ENCODE data around the gene IPP. TPM values are rescaled to one million over a fixed set of nuclear protein-coding genes. Genes with fewer than 3 reads are reported as not detected.
"Not testable (repeated sequence)": the region's sequence is repeated elsewhere in the genome, so short reads cannot be mapped to it uniquely, and the experiment has no call there.

Gene IPP
- total RNA-seq, 1 experiment from 2014 or later: 25.4 TPM

DNA sequence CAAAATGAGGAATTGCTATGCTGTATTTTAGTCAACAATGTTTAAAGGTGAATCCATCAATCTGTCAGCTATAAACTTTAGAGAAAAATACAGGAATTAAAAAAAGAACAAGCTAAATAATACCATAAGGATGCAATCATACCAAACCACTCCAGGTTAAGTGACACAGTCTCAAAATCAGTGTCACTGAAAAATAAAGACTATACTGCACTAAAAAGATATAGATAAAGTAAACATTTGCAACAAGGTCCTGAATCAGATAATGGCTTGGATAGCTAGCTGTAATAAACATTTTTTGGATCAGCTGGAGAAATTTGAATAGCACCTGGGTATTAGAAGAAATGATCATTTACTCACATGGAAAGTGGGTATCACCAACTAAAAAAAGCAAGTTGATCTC lies 72.0 kb downstream of the IPP start:
- 0 out of 2 replicates have a peak, but pooled peaks cover 11% of the 10 kb centered on the region for H3K36me3 ChIP-seq (ENCODE audit: low read depth)
- no peaks in the 10 kb centered on the region for H3K9me2 ChIP-seq (ENCODE audit: insufficient read depth)
- intact Hi-C loops (cut with micrococcal nuclease; ENCODE audit: unreplicated experiment): no loop called here
- H3K4me2 ChIP-seq: no peak overlapping the region
- TF ChIP-seq, protein P1, sequence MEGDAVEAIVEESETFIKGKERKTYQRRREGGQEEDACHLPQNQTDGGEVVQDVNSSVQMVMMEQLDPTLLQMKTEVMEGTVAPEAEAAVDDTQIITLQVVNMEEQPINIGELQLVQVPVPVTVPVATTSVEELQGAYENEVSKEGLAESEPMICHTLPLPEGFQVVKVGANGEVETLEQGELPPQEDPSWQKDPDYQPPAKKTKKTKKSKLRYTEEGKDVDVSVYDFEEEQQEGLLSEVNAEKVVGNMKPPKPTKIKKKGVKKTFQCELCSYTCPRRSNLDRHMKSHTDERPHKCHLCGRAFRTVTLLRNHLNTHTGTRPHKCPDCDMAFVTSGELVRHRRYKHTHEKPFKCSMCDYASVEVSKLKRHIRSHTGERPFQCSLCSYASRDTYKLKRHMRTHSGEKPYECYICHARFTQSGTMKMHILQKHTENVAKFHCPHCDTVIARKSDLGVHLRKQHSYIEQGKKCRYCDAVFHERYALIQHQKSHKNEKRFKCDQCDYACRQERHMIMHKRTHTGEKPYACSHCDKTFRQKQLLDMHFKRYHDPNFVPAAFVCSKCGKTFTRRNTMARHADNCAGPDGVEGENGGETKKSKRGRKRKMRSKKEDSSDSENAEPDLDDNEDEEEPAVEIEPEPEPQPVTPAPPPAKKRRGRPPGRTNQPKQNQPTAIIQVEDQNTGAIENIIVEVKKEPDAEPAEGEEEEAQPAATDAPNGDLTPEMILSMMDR (conservative IDR thresholded peaks at IDR 0.05): no peak
- TF ChIP-seq EZH2 (IDR thresholded peaks at IDR 0.05; ENCODE audit: low read depth): no peak
- no peak for DNase-seq
- no peaks in the 10 kb centered on the region for H3K4me1 ChIP-seq (replicated peaks; ENCODE audit: insufficient read depth)
- ChIA-PET POLR2A (ENCODE audit: unreplicated experiment) (interaction anchor here (1.2 kb wide), 1 partner anchor 12 kb away, joined by 8 read pairs; no protein-coding TSS in a partner anchor), CTCF (no interaction called here)
- H3K4me3 ChIP-seq: no peak overlapping the region
- H4K20me1 ChIP-seq (ENCODE audit: insufficient read depth): peaks cover 88% of the 10 kb centered on the region
- no peak overlapping the region for H3K27ac ChIP-seq
- H3F3A ChIP-seq (ENCODE audit: insufficient read depth, low read depth): no peaks in the 10 kb centered on the region
- no peaks in the 10 kb centered on the region for H3K27me3 ChIP-seq (ENCODE audit: insufficient read depth, low read depth)
- no peaks in the 10 kb centered on the region for H3K9me3 ChIP-seq (ENCODE audit: insufficient read depth, low read depth)
- BruUV-seq (replicated peaks): no TSS peak
- peaks cover 99% of the 10 kb centered on the region for H3K79me2 ChIP-seq (ENCODE audit: low read depth)
- no peak overlapping the region for H2AFZ ChIP-seq

DNA sequence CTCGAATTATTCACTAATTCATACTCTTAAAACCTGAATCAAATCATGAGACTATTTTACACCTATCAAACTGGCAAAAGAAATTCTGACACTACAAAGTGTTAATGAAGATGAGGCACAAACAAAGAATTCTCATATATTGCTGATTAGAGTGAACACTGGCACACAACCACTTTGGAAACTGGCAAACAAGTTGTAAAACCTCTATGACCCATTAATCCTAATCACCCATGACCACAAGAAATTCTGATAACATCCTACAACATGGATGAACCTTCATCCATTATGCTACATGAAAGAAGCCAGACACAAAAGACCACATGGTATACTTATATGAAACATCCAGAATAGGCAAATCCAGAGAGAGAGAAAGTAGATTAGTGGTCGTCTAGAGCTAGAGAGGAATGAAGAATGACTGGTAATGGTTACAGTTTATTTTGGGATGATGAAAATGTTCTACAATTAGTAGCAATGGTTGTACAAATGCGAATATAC lies 72.7 kb downstream of the IPP start:
- no peak overlapping the region for H3K4me2 ChIP-seq
- DNase-seq: no peak
- H3K9me3 ChIP-seq (ENCODE audit: insufficient read depth, low read depth): no peaks in the 10 kb centered on the region
- H3K27ac ChIP-seq: no peak overlapping the region
- peaks cover 99% of the 10 kb centered on the region for H3K79me2 ChIP-seq (ENCODE audit: low read depth)
- no peak overlapping the region for H2AFZ ChIP-seq
- BruUV-seq (replicated peaks): no TSS peak
- no peaks in the 10 kb centered on the region for H3K4me1 ChIP-seq (replicated peaks; ENCODE audit: insufficient read depth)
- ChIA-PET POLR2A (ENCODE audit: unreplicated experiment) (no interaction called here), CTCF (no interaction called here)
- peaks cover 88% of the 10 kb centered on the region for H4K20me1 ChIP-seq (ENCODE audit: insufficient read depth)
- H3K27me3 ChIP-seq (ENCODE audit: insufficient read depth, low read depth): no peaks in the 10 kb centered on the region
- H3K4me3 ChIP-seq: no peak overlapping the region
- TF ChIP-seq EZH2 (IDR thresholded peaks at IDR 0.05; ENCODE audit: low read depth): no peak
- TF ChIP-seq, protein P1 (conservative IDR thresholded peaks at IDR 0.05): no peak
- H3K36me3 ChIP-seq (ENCODE audit: low read depth): 0 out of 2 replicates have a peak, but pooled peaks cover 11% of the 10 kb centered on the region
- intact Hi-C loops (cut with micrococcal nuclease; ENCODE audit: unreplicated experiment): no loop called here
- 0 out of 2 replicates have a peak, but pooled peaks cover 3% of the 10 kb centered on the region for H3F3A ChIP-seq (ENCODE audit: insufficient read depth, low read depth)
- H3K9me2 ChIP-seq (ENCODE audit: insufficient read depth): no peaks in the 10 kb centered on the region

DNA sequence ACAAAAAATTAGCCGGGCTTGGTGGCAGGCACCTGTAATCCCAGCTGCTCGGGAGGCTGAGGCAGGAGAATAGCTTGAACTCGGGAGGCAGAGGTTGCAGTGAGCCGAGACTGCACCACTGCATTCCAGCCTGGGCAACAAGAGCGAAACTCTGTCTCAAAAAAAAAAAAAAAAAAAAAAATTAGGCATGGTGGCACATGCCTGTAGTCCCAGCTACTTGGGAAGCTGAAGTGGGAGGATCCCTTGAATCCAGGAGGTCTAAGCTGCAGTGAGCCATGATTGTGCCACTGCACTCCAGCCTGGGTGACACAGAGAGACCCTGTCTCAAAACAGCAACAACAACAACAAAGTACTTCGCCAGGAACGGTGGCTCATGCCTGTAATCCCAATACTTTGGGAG lies 73.9 kb downstream of the IPP start:
- H4K20me1 ChIP-seq (ENCODE audit: insufficient read depth): peaks cover 86% of the 10 kb centered on the region
- H3K27ac ChIP-seq; H3K27me3 ChIP-seq (ENCODE audit: insufficient read depth, low read depth); H3K4me1 ChIP-seq (replicated peaks; ENCODE audit: insufficient read depth); H3F3A ChIP-seq (ENCODE audit: insufficient read depth, low read depth); H3K9me3 ChIP-seq (ENCODE audit: insufficient read depth, low read depth); H2AFZ ChIP-seq; H3K9me2 ChIP-seq (ENCODE audit: insufficient read depth); BruUV-seq (replicated peaks); H3K4me3 ChIP-seq; intact Hi-C loops (cut with micrococcal nuclease; ENCODE audit: unreplicated experiment); DNase-seq; POLR2A ChIA-PET (ENCODE audit: unreplicated experiment); H3K4me2 ChIP-seq: not testable (repeated sequence)
- peaks cover 97% of the 10 kb centered on the region for H3K79me2 ChIP-seq (ENCODE audit: low read depth)
- H3K36me3 ChIP-seq (ENCODE audit: low read depth): 0 out of 2 replicates have a peak, but pooled peaks cover 11% of the 10 kb centered on the region
- CTCF ChIA-PET: interaction anchor here (0.7 kb wide), 1 partner anchor 227 kb away, joined by 15 read pairs; no protein-coding TSS in a partner anchor

DNA sequence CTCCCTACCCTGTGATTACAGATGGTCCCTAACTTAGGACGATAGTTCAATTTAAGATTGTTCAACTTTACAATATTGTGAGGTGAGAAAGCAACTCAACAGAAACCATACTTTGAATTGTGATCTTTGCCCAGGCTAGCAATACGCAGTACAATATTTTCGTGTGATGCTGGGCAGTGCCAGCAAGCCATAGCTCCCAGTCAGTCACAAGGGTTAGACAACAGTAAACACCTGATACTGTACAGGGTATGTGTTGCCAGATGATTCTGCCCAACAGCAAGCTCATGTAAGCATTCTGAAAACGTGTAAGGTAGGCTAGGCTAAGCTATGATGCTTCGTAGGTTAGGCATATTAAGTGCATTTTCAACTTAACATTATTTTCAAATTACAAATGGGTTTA lies 76.0 kb downstream of the IPP start:
- no peaks in the 10 kb centered on the region for H3K4me1 ChIP-seq (replicated peaks; ENCODE audit: insufficient read depth)
- POLR2A ChIA-PET (ENCODE audit: unreplicated experiment): no interaction called here
- 0 out of 2 replicates have a peak, but pooled peaks cover 7% of the 10 kb centered on the region for H3F3A ChIP-seq (ENCODE audit: insufficient read depth, low read depth)
- H3K27me3 ChIP-seq (ENCODE audit: insufficient read depth, low read depth): no peaks in the 10 kb centered on the region
- H3K9me2 ChIP-seq (ENCODE audit: insufficient read depth): no peaks in the 10 kb centered on the region
- intact Hi-C loops (cut with micrococcal nuclease; ENCODE audit: unreplicated experiment): no loop called here
- peaks cover 89% of the 10 kb centered on the region for H4K20me1 ChIP-seq (ENCODE audit: insufficient read depth)
- H2AFZ ChIP-seq: no peak overlapping the region
- no peak overlapping the region for H3K4me3 ChIP-seq
- 0 out of 2 replicates have a peak, but pooled peaks cover 5% of the 10 kb centered on the region for H3K36me3 ChIP-seq (ENCODE audit: low read depth)
- no peaks in the 10 kb centered on the region for H3K9me3 ChIP-seq (ENCODE audit: insufficient read depth, low read depth)
- no peak overlapping the region for H3K27ac ChIP-seq
- no TSS peak for BruUV-seq (replicated peaks)
- peaks cover 96% of the 10 kb centered on the region for H3K79me2 ChIP-seq (ENCODE audit: low read depth)
- TF ChIP-seq, protein P1 (conservative IDR thresholded peaks at IDR 0.05): no peak
- TF ChIP-seq EZH2 (IDR thresholded peaks at IDR 0.05; ENCODE audit: low read depth): no peak
- no peak for DNase-seq
- CTCF ChIA-PET: no interaction called here
- no peak overlapping the region for H3K4me2 ChIP-seq

All from PC-9 (cell line).